Suprapubic skin (tissue), 4 donors: Measurements from ENCODE around the gene PRB3. TPM values are rescaled to one million over a fixed set of nuclear protein-coding genes. Genes with fewer than 3 reads are reported as not detected.

Experiments
- DNase-seq, 2 donors: peaks; one replicate each; pipeline ENCODE4 v3.0.0-alpha.2; 2019; ENCODE audit warnings: low spot score in 2 of 2
- H3K27ac ChIP-seq: fragments of 200-600 bp; sonication (generic); one replicate; pipeline ENCODE4 v1.5.1; 2019
- H3K27me3 ChIP-seq: fragments of 200-600 bp; sonication (generic); one replicate; pipeline ENCODE4 v1.5.1; 2019
- H3K36me3 ChIP-seq: fragments of 200-600 bp; sonication (generic); one replicate; pipeline ENCODE4 v1.5.1; 2019
- H3K4me1 ChIP-seq: fragments of 200-600 bp; sonication (generic); one replicate; pipeline ENCODE4 v1.5.1; 2019
- H3K4me3 ChIP-seq: fragments of 200-600 bp; sonication (generic); one replicate; pipeline ENCODE4 v1.5.1; 2019; ENCODE audit warnings: mild to moderate bottlenecking
- H3K9me3 ChIP-seq: fragments of 200-600 bp; sonication (generic); one replicate; pipeline ENCODE4 v1.5.1; 2019
- EP300 ChIP-seq: sonication (generic); formaldehyde crosslinking; IDR thresholded peaks from one replicate; pipeline ENCODE4 v1.6.1; 2017; ENCODE audit warnings: antibody characterized with exemption
- POLR2A ChIP-seq, 2 donors: fragments of 450-650 bp; IDR thresholded peaks; one replicate each; pipeline ENCODE4 v1.6.1; 2017; ENCODE audit warnings: antibody characterized with exemption in 2 of 2, mild to moderate bottlenecking in 2 of 2, moderate library complexity in 2 of 2
- POLR2AphosphoS5 ChIP-seq, 3 donors: sonication (generic); formaldehyde crosslinking; IDR thresholded peaks; one replicate each; pipeline ENCODE4 v1.6.1; 2017; ENCODE audit warnings: antibody characterized with exemption in 3 of 3
- WGBS: methylation state at CpG from one replicate; pipeline ENCODE4 v1.1.5; 2018; 5-methylcytosine and 5-hydroxymethylcytosine counted together
- total RNA-seq, 4 donors: library from RNA; depleted of rRNA; stranded (reverse); fragments of >200 nt; gene quantifications; one replicate each; pipeline ENCODE4 v1.1.0, GENCODE V29; 2016
- TF ChIP-seq, protein P1 (sequence below), 2 donors: fragments of 200-600 bp in 1 of 2; fragments of 450-650 bp in 1 of 2; sonication (generic) in 1 of 2; IDR thresholded peaks; one replicate each; pipeline ENCODE4 v1.5.1; 2016 to 2019; ENCODE audit warnings: antibody characterized with exemption in 2 of 2, mild to moderate bottlenecking in 1 of 2, moderate library complexity in 1 of 2

PRB3 gene
- total RNA-seq, result under 1 TPM in 1 of 4 donors, not detected in 3; 0.81 TPM

DNA sequence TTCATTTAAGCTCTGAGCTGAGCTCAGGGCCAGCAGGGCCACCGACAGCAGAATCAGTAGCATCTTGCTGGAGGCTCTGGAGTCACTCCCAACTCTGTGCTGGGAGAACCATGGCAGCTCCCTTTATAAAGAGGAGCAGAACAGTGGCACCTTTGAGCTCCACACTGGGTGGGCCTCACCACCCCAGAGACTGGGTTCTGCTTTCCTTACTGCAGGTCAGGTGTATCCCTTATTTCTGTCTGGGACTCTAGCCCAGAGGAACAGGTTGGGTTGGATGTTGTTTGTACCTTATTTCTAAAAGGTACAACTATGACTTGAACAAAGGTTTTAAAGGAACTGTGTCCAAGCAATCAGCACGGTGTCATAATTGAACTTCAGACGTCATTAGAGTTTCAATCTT, at the start of gene PRB3:
Gene PRB3 (minus strand): TSS at position 101 of the 400 bp plus-strand sequence. CDS start 38 bp downstream, at position 63.
- Histone ChIP-seq H3K4me3 (no peak within 1 kb of the TSS), H3K36me3 (no peaks in the 10 kb centered on the region), H3K9me3 (peaks cover under 1% of the 10 kb centered on the region), H3K27me3 (no peaks in the 10 kb centered on the region), H3K27ac (no peak within 1 kb of the TSS), H3K4me1 (no peaks in the 10 kb centered on the region)
- TF ChIP-seq EP300 (no peak), POLR2A (IDR thresholded peaks at IDR 0.05) (no peak), POLR2AphosphoS5 (IDR thresholded peaks at IDR 0.05) (no peak)
- TF ChIP-seq, protein P1, sequence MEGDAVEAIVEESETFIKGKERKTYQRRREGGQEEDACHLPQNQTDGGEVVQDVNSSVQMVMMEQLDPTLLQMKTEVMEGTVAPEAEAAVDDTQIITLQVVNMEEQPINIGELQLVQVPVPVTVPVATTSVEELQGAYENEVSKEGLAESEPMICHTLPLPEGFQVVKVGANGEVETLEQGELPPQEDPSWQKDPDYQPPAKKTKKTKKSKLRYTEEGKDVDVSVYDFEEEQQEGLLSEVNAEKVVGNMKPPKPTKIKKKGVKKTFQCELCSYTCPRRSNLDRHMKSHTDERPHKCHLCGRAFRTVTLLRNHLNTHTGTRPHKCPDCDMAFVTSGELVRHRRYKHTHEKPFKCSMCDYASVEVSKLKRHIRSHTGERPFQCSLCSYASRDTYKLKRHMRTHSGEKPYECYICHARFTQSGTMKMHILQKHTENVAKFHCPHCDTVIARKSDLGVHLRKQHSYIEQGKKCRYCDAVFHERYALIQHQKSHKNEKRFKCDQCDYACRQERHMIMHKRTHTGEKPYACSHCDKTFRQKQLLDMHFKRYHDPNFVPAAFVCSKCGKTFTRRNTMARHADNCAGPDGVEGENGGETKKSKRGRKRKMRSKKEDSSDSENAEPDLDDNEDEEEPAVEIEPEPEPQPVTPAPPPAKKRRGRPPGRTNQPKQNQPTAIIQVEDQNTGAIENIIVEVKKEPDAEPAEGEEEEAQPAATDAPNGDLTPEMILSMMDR (IDR thresholded peaks at IDR 0.05), result no peak
- 87% methylated on average over 3 of the region's 3 CpGs for WGBS
- DNase-seq, result no peak

DNA sequence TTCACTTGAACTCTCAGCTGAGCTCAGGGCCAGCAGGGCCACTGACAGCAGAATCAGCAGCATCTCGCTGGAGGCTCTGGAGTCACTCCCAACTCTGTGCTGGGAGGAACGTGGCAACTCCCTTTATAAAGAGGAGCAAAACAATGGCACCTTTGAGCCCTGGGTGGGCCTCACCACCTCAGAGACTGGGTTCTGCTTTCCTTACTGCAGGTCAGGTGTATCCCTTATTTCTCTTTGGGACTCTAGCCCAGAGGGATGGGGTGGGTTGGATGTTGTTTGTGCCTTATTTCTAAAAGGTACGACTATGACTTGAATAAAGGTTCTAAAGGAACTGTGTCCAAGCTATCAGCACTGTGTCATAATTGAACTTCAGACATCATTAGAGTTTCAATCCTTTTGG, 40.8 kb upstream of the PRB3 start, which contains the start of gene PRB4:
Gene PRB4 (minus strand): TSS at position 101 of the 400 bp plus-strand sequence. CDS start 38 bp downstream, at position 63.
- no peaks in the 10 kb centered on the region for H3K27me3 ChIP-seq
- TF ChIP-seq, protein P1 (IDR thresholded peaks at IDR 0.05), result no peak
- no peak for TF ChIP-seq POLR2A (IDR thresholded peaks at IDR 0.05)
- TF ChIP-seq POLR2AphosphoS5 (IDR thresholded peaks at IDR 0.05), result no peak
- TF ChIP-seq EP300, result no peak
- H3K27ac ChIP-seq, result no peak within 1 kb of the TSS
- H3K36me3 ChIP-seq, result no peaks in the 10 kb centered on the region
- peaks cover 11% of the 10 kb centered on the region for H3K9me3 ChIP-seq
- no peak for DNase-seq
- WGBS, result 75% methylated on average over 3 of the region's 3 CpGs
- no peak within 1 kb of the TSS for H3K4me3 ChIP-seq
- H3K4me1 ChIP-seq, result no peaks in the 10 kb centered on the region

DNA sequence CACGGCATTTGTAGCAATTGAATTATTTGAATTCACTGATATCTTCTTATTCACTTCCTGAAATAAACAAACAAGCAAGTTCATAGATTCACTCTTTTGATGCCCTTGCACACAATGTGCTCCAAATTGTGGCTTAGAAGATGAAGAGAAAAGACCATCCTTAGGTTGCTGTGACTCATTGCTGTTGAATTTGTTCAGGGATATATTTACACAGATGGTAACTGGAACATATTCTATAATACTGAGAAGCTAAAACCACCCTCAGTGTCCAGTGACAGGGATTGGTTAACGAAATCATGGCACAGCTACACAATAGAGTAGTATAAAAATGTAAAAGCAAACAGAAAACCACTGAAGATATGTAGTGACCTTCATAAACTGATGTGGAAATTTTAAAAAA, 37.6 kb upstream of the PRB3 start:
- DNase-seq, result no peak
- WGBS, result 70% methylated on average over 2 of the region's 2 CpGs
- H3K4me1 ChIP-seq, result no peaks in the 10 kb centered on the region
- H3K9me3 ChIP-seq, result peaks cover 11% of the 10 kb centered on the region
- H3K36me3 ChIP-seq, result no peaks in the 10 kb centered on the region
- TF ChIP-seq EP300 (no peak), POLR2AphosphoS5 (IDR thresholded peaks at IDR 0.05) (no peak), POLR2A (IDR thresholded peaks at IDR 0.05) (no peak)
- TF ChIP-seq, protein P1 (IDR thresholded peaks at IDR 0.05), result no peak
- no peak overlapping the region for H3K27ac ChIP-seq
- H3K27me3 ChIP-seq, result no peaks in the 10 kb centered on the region
- no peak overlapping the region for H3K4me3 ChIP-seq

DNA sequence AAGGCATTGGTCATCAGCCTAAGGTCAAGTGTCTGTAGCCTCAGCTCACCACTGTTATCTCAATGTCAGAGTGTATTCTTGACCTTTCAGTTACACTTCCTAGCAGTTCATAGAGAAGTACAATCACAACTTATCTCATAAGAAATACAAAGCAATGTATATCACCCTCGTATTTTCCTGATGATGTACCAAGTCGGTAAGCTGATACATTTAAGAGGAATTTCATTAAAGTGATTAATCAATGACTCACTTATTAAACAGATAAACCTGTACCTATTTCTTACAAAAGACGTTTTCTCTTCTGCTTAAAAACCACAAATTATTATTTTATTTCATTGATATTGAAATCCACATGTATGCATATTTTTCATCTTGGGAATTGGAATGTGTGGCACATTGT, 3.9 kb upstream of the PRB3 start:
- Histone ChIP-seq H3K27ac (no peak overlapping the region), H3K36me3 (no peaks in the 10 kb centered on the region), H3K27me3 (no peaks in the 10 kb centered on the region), H3K4me1 (no peaks in the 10 kb centered on the region), H3K4me3 (no peak overlapping the region), H3K9me3 (no peaks in the 10 kb centered on the region)
- WGBS, result 82% methylated on average over 3 of the region's 3 CpGs
- TF ChIP-seq, protein P1 (IDR thresholded peaks at IDR 0.05), result no peak
- TF ChIP-seq EP300 (no peak), POLR2A (IDR thresholded peaks at IDR 0.05) (no peak)
- no peak for DNase-seq

DNA sequence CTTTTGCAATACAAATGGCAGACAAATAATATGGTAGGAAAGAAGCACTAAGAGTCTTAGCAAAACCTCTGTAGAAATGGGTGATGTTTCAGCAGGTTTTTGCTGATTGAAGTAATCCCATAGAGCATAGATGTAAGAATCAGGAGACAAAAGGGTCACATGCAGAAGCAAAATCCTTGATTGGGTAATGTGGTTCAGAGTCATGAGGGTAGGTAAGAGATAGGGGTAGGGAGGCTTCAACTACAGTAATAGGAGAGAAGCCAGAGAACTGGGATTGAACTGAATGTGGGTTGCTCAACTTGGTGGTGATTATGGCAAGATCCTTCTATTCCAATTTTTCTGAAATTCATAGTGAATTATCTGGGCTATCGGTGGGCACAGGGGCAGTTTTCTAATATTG, 5.0 kb downstream of the PRB3 start:
- Histone ChIP-seq H3K4me1 (no peaks in the 10 kb centered on the region), H3K9me3 (peaks cover 19% of the 10 kb centered on the region), H3K27ac (no peak overlapping the region), H3K4me3 (no peak overlapping the region), H3K36me3 (no peaks in the 10 kb centered on the region), H3K27me3 (no peaks in the 10 kb centered on the region)
- TF ChIP-seq, protein P1 (IDR thresholded peaks at IDR 0.05), result no peak
- TF ChIP-seq POLR2A (IDR thresholded peaks at IDR 0.05) (no peak), POLR2AphosphoS5 (IDR thresholded peaks at IDR 0.05) (no peak), EP300 (no peak)
- 100% methylated on average over 1 of the region's 1 CpG for WGBS
- no peak for DNase-seq
